Thyroid gland (tissue), 4 donors: Measurements from ENCODE around the gene ARSI. TPM values are rescaled to one million over a fixed set of nuclear protein-coding genes. Genes with fewer than 3 reads are reported as not detected.

Source experiments
- DNase-seq, 2 donors: peaks; one replicate each; pipeline ENCODE4 v3.0.0-alpha.2; 2019
- H3K27ac ChIP-seq, 3 donors: fragments of 200-600 bp; sonication (generic); 1 replicate in 2 of 3; 2 replicates in 1 of 3; pipeline ENCODE4 v1.5.1; 2016 to 2019; ENCODE audit warnings: mild to moderate bottlenecking in 1 of 3, moderate library complexity in 1 of 3
- H3K27me3 ChIP-seq: fragments of 200-600 bp; sonication (generic); one replicate; pipeline ENCODE4 v1.5.1; 2019
- H3K36me3 ChIP-seq, 2 donors: fragments of 200-600 bp; sonication (generic); one replicate each; pipeline ENCODE4 v1.5.1; 2016 to 2019
- H3K4me1 ChIP-seq, 2 donors: fragments of 200-600 bp; sonication (generic); one replicate each; pipeline ENCODE4 v1.5.1; 2017 to 2019
- H3K4me3 ChIP-seq, 3 donors: fragments of 200-600 bp; sonication (generic); replicated peaks in 1 of 3; 1 replicate in 2 of 3; 2 replicates in 1 of 3; pipeline ENCODE4 v1.5.1; 2016; ENCODE audit warnings: mild to moderate bottlenecking in 1 of 3
- H3K9me3 ChIP-seq: fragments of 200-600 bp; sonication (generic); one replicate; pipeline ENCODE4 v1.5.1; 2017
- POLR2A ChIP-seq, 2 donors: fragments of 450-650 bp; IDR thresholded peaks; one replicate each; pipeline ENCODE4 v1.6.1; 2017; ENCODE audit warnings: antibody characterized with exemption in 2 of 2, mild to moderate bottlenecking in 2 of 2, moderate library complexity in 1 of 2
- WGBS, 2 donors: methylation state at CpG; one replicate each; pipeline ENCODE4 v1.1.5; 2017; 5-methylcytosine and 5-hydroxymethylcytosine counted together
- intact Hi-C: fragments of 100-400 bp; cut with DNase I; formaldehyde crosslinking; loops from one replicate; pipeline ENCODE4 v1.15.1; 2023
- total RNA-seq, 4 donors: library from RNA; depleted of rRNA; stranded (reverse); fragments of >200 nt; gene quantifications; one replicate each; pipeline ENCODE4 v1.2.3, GENCODE V29; 2016
- TF ChIP-seq, protein P1 (sequence below), 6 experiments: fragments of 200-600 bp in 3 of 6; fragments of 450-650 bp in 3 of 6; sonication (generic) in 3 of 6; IDR thresholded peaks; one replicate each; pipeline ENCODE4 v1.5.1; 2016 to 2019; ENCODE audit warnings: antibody characterized with exemption in 6 of 6, mild to moderate bottlenecking in 2 of 6, inconsistent platforms in 1 of 6, moderate library complexity in 1 of 6

The ARSI gene
- total RNA-seq, 4 donors from 2014 or later, result 0.22 to 0.67 TPM; not detected in 2

DNA sequence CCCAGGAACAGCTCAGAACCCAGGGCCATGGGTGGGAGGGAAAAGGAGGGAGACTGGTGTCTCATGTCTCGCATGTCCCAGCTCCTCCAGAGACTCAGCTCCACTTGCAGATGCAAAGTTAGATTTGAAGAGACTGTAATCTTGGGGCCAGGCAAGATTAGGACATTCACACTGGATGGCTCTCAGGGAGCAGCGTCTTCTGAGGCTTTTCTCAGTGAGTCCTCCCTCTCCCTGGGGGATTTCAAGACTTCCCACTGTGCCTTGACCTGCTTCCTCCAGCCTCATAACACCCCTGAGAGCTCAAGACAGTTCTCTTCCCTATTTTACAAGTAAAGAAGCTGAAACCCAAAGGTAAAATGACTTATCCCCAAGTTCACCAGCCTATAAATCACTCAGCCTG is 44.3 kb upstream of the ARSI start:
- WGBS, 2 donors, result 88 to 89% methylated on average over 2 of the region's 2 CpGs
- Histone ChIP-seq H3K4me3 (no peak overlapping the region), H3K4me1 (no peaks in the 10 kb centered on the region), H3K36me3 (no peaks in the 10 kb centered on the region), H3K27me3 (no peaks in the 10 kb centered on the region), H3K9me3 (no peaks in the 10 kb centered on the region), H3K27ac (no peak overlapping the region)
- TF ChIP-seq, protein P1, sequence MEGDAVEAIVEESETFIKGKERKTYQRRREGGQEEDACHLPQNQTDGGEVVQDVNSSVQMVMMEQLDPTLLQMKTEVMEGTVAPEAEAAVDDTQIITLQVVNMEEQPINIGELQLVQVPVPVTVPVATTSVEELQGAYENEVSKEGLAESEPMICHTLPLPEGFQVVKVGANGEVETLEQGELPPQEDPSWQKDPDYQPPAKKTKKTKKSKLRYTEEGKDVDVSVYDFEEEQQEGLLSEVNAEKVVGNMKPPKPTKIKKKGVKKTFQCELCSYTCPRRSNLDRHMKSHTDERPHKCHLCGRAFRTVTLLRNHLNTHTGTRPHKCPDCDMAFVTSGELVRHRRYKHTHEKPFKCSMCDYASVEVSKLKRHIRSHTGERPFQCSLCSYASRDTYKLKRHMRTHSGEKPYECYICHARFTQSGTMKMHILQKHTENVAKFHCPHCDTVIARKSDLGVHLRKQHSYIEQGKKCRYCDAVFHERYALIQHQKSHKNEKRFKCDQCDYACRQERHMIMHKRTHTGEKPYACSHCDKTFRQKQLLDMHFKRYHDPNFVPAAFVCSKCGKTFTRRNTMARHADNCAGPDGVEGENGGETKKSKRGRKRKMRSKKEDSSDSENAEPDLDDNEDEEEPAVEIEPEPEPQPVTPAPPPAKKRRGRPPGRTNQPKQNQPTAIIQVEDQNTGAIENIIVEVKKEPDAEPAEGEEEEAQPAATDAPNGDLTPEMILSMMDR (IDR thresholded peaks at IDR 0.05), result no peak
- no peak for TF ChIP-seq POLR2A (IDR thresholded peaks at IDR 0.05)
- intact Hi-C loops, result no loop called here
- no peak for DNase-seq

DNA sequence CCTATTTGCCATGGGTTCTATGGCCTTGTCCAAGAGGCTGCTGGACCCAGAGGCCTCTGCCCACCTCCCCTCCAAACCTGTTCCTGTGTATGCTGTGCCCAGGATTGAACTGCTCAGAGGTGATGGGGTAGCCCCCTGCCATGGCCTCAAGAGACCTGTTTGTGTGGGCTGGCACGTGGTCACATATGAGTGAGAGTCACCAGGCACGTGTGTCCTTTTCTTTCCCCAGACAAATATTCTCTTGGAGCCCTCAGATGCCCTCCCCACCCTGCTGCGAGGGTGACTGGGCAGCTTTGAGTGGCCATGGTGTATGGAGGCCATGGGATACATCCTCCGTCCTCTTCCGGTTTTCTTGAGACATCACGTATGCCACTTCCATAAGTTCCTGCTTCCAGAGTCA is 43.9 kb upstream of the ARSI start:
- 89 to 95% methylated on average over 6 of the region's 6 CpGs for WGBS, 2 donors
- no peaks in the 10 kb centered on the region for H3K27me3 ChIP-seq
- TF ChIP-seq, protein P1 (IDR thresholded peaks at IDR 0.05), result no peak
- TF ChIP-seq POLR2A (IDR thresholded peaks at IDR 0.05), result no peak
- no peak overlapping the region for H3K4me3 ChIP-seq
- intact Hi-C loops, result no loop called here
- no peaks in the 10 kb centered on the region for H3K9me3 ChIP-seq
- no peak overlapping the region for H3K27ac ChIP-seq
- no peaks in the 10 kb centered on the region for H3K4me1 ChIP-seq
- H3K36me3 ChIP-seq, result no peaks in the 10 kb centered on the region
- DNase-seq, result no peak

DNA sequence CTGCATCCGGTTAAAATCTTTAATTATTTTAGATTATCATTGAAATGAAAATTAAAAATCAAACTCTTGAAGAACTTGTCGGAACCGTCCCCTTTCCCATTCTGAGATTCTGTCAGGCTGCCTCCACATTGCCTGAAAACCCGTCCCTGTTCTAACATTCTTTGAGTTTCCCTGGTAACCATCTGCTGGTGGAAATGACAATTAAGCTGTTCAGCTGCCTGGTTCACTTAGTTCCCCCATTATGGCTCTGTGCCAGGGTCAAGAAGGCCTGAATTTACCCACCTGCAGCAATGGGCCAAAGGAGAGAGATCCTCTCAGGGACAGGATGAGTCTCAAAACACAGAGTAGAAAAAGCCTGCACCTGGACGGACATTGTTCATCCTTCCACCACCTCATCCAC is 43.0 kb upstream of the ARSI start:
- no peak overlapping the region for H3K4me3 ChIP-seq
- H3K27me3 ChIP-seq, result no peaks in the 10 kb centered on the region
- H3K9me3 ChIP-seq, result no peaks in the 10 kb centered on the region
- TF ChIP-seq, protein P1 (IDR thresholded peaks at IDR 0.05), result no peak
- no peak for TF ChIP-seq POLR2A (IDR thresholded peaks at IDR 0.05)
- H3K27ac ChIP-seq, result no peak overlapping the region
- no peak for DNase-seq
- no peaks in the 10 kb centered on the region for H3K4me1 ChIP-seq
- WGBS, 2 donors, result 81 to 86% methylated on average over 5 of the region's 5 CpGs
- intact Hi-C loops, result no loop called here
- no peaks in the 10 kb centered on the region for H3K36me3 ChIP-seq

DNA sequence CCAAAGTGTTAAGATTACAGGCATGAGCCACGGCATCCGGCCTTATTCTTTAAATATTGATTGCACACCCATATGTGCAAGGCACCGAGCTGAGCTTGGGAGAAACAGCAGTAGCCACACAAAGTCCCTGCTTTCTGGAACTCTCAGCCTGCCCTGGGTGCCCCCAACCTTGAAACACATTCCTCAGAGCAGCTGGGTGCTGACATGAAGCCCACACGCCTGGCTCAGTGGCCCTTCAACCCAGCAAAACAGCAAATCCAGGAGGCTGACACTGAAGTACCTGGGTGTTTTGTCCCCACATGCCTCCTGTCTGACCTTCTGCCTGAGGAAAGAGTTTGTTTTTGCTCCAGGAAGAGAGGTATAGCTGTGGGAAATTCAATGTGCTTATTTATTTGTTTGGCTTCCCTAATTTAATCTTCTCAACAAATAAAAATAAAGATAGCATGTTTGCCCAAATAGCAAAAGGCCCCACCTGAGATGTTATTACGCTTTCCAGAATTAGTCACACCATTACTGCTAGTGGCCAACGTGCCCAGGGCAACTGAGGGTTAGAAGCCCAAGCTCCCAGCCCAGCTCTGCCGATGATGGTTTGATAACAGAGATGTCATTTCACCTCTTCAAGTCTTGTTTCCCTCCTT is 41.4 kb upstream of the ARSI start:
- Histone ChIP-seq H3K9me3 (no peaks in the 10 kb centered on the region), H3K4me3 (no peak overlapping the region), H3K27ac (no peak overlapping the region), H3K4me1 (no peaks in the 10 kb centered on the region), H3K36me3 (no peaks in the 10 kb centered on the region), H3K27me3 (no peaks in the 10 kb centered on the region)
- TF ChIP-seq, protein P1 (IDR thresholded peaks at IDR 0.05), result no peak
- TF ChIP-seq POLR2A (IDR thresholded peaks at IDR 0.05), result no peak
- intact Hi-C loops, result no loop called here
- DNase-seq, result no peak
- WGBS, 2 donors, result 85 to 89% methylated on average over 7 of the region's 7 CpGs

DNA sequence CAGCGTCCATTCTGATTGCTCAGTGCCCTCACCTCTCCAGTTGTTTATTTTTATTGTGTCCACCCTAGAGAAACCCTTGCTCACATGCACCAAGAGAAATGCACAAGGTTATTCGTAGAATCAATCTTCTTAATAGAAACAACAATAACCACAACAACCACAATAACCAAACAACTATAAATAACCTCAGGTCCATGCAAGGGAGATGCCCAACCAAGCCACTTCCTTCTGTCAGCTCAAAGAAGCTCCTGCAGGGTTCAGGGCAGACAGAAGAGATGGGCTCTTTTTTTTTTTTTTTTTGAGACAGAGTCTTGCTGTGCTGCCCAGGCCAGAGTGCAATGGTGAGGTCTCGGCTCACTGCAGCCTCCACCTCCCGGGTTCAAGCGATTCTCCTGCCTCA is 39.9 kb upstream of the ARSI start:
- Histone ChIP-seq H3K9me3 (no peaks in the 10 kb centered on the region), H3K27ac (no peak overlapping the region), H3K4me3 (no peak overlapping the region), H3K4me1 (no peaks in the 10 kb centered on the region), H3K27me3 (no peaks in the 10 kb centered on the region), H3K36me3 (no peaks in the 10 kb centered on the region)
- TF ChIP-seq POLR2A (IDR thresholded peaks at IDR 0.05), result no peak
- TF ChIP-seq, protein P1 (IDR thresholded peaks at IDR 0.05), result no peak
- intact Hi-C loops, result no loop called here
- WGBS, 2 donors, result 83 to 96% methylated on average over 5 of the region's 5 CpGs
- no peak for DNase-seq
